Measurements from ENCODE around the gene NOC3L. TPM values are rescaled to one million over a fixed set of nuclear protein-coding genes. Genes with fewer than 3 reads are reported as not detected.

Gene NOC3L
- total RNA-seq, 1 donor from 2014 or later, result 16.7 TPM

DNA sequence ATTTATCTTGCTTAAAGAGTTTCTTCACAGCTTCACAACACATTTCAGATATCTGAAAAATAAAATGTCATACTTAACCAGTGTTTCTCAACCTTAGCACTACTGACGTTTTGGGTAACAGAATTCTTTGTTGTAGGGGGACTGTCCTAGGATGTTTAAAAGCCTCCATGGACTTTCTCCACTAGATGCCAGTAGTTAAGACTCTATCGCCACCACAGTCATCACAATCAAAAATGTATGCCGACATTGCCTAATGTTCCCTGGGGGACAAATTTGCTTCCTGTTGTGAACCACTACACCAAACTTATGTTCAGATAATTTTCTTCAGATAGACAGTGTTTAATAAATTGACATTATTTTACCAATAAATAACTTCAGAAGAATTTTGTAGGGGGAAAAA lies 13.4 kb downstream of the NOC3L start:
- TF ChIP-seq, protein P1, sequence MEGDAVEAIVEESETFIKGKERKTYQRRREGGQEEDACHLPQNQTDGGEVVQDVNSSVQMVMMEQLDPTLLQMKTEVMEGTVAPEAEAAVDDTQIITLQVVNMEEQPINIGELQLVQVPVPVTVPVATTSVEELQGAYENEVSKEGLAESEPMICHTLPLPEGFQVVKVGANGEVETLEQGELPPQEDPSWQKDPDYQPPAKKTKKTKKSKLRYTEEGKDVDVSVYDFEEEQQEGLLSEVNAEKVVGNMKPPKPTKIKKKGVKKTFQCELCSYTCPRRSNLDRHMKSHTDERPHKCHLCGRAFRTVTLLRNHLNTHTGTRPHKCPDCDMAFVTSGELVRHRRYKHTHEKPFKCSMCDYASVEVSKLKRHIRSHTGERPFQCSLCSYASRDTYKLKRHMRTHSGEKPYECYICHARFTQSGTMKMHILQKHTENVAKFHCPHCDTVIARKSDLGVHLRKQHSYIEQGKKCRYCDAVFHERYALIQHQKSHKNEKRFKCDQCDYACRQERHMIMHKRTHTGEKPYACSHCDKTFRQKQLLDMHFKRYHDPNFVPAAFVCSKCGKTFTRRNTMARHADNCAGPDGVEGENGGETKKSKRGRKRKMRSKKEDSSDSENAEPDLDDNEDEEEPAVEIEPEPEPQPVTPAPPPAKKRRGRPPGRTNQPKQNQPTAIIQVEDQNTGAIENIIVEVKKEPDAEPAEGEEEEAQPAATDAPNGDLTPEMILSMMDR (conservative IDR thresholded peaks at IDR 0.05; ENCODE audit: low read depth, low read length), result peak; percentile 17
- no peak overlapping the region for H3K4me3 ChIP-seq (ENCODE audit: low read depth, low read length)
- no peak for DNase-seq (ENCODE audit: low read depth)

DNA sequence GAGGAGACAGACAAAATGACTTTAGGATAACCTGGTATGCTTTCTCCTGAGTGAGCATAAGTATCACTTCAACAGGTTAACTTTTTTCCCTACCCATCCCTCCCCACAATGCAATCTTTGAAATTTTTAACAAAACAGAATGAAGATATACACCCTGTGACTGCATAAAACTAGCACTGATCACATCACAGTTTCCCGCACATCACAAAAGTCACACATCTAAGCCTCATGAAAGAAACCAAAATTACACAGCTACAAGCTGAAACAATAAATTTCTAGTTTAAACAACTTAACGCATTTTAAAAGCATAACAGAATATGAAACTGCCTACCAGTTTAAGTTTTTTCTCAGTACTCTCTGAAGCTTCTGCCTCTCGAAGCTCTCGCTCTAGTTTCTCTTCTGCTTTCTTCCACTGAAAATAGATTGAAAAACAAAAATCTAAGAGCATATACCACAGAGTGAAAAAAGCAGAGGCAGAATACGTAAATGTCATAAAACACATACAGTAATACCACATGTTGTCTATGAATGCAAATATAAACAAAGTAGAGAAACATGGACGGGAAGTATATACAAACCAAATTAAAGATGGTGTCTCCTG lies 18.1 kb downstream of the NOC3L start:
- no peak overlapping the region for H3K4me3 ChIP-seq (ENCODE audit: low read depth, low read length)
- DNase-seq (ENCODE audit: low read depth), result no peak
- TF ChIP-seq, protein P1 (conservative IDR thresholded peaks at IDR 0.05; ENCODE audit: low read depth, low read length), result no peak

DNA sequence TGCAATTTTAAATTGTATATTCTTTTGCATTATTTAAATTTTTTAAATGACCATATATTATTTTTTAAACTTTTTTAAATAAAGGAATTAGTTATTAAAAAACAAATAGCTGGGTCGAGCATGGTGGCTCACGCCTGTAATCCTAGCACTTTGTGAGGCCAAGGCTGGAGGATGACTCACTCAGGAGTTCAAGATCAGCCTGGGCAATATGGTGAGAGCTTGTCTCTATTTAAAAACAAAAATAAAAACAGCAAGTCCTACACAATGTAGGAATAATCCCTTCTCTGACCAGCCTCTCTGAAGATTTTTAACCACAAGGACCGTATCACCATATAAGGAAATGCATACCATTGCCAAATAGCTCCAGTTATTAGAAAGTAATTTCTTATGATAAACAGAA lies 19.6 kb downstream of the NOC3L start:
- TF ChIP-seq, protein P1 (conservative IDR thresholded peaks at IDR 0.05; ENCODE audit: low read depth, low read length), result no peak
- no peak overlapping the region for H3K4me3 ChIP-seq (ENCODE audit: low read depth, low read length)
- no peak for DNase-seq (ENCODE audit: low read depth)

DNA sequence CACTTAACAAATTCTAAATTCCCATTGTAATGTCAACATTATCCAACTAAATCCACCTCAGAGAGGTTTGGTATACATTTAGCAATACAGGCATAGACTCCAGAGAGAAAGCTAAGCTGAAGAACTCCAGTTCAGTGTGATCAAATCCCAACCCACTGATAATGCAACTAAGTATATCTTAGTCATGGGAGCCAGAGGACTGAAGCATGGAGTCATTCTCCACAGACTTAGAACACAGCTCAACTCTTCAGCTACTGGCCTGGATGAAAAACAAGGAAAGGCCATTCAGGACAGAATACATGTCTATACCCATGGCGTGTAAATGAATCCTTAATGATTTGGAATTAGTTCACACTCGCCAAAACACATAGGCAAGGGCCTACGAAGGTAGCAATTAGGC lies 27.9 kb downstream of the NOC3L start:
- H3K4me3 ChIP-seq (ENCODE audit: low read depth, low read length), result no peak overlapping the region
- no peak for DNase-seq (ENCODE audit: low read depth)

DNA sequence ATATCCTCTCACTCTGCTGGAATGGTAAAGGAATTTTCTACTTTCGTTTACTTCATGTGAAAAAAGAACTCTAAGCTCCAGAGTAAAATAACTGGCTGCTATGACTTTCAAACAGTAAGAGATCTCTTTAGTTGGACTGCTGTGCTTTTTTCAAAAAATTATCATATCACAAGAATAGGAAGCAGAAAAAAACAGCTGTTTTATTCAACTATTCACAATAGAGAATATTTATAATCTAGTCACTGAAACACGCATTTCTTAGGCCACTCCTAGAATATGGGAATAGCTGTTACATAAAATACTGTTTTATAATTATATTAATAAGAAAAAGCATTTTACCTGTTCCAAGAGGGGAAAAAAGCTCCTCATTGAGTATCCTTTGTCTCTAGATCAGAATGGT lies 29.7 kb downstream of the NOC3L start:
- no peak for DNase-seq (ENCODE audit: low read depth)
- H3K4me3 ChIP-seq (ENCODE audit: low read depth, low read length), result no peak overlapping the region
- TF ChIP-seq, protein P1 (conservative IDR thresholded peaks at IDR 0.05; ENCODE audit: low read depth, low read length), result no peak

More for the DNA sequence above, 27.9 kb downstream of the NOC3L start:
- TF ChIP-seq, protein P1 (conservative IDR thresholded peaks at IDR 0.05; ENCODE audit: low read depth, low read length), result no peak

DNA sequence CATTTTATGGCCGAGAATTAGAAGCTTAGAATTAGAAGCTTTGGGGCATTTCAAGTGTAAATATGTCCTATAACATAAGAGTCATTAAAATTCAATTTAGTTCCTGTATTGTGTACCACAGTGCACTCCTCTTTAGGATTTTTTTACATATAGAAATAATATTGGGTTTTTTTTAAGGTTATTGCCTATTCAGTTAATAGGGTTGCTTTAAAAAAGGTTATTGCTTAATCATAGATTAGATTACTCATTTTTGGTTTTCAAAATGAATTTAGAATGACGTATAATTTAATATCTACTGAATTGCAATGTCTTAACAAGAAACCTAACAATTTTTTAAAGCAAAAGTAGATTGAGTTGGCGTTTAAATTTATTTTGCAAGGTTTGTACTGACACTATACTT lies 34.1 kb downstream of the NOC3L start:
- TF ChIP-seq, protein P1 (conservative IDR thresholded peaks at IDR 0.05; ENCODE audit: low read depth, low read length), result no peak
- no peak overlapping the region for H3K4me3 ChIP-seq (ENCODE audit: low read depth, low read length)
- DNase-seq (ENCODE audit: low read depth), result no peak

DNA sequence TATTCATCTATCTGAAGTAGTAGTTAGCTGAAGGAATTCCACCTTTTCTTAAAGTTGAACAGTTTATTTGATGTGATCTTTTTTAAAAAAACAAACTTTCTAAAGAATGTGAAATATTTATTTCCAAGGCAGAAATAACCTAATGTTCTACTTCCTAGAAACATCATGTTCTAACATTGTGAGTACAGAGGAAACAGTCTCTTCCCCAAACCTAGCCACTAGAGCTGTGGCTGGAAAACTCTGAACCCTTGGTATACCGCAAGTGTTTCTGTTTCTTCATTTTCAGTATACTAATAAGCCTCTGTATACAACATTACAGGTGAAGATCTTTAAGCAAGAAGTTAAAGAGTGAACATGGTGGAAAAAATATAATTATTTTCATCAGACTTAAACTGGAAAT lies 35.1 kb downstream of the NOC3L start:
- no peak for DNase-seq (ENCODE audit: low read depth)
- no peak overlapping the region for H3K4me3 ChIP-seq (ENCODE audit: low read depth, low read length)
- TF ChIP-seq, protein P1 (conservative IDR thresholded peaks at IDR 0.05; ENCODE audit: low read depth, low read length), result no peak
